GM20000 (cell line): Measurements from ENCODE around the gene IQGAP2.
A peak's percentile ranks its signal among the peaks of the same experiment; 100 is the strongest.

Experiments used
- DNase-seq: peaks from one replicate; pipeline ENCODE4 v3.0.0; 2012; ENCODE audit warnings: low spot score
- CTCF ChIP-seq: IDR thresholded peaks from 2 replicates; pipeline ENCODE4 v1.5.1; 2012; ENCODE audit warnings: mild to moderate bottlenecking, control low read depth; ENCODE audit errors: extremely low read depth, missing control alignments

Gene IQGAP2

GRCh38 chr5:76608833-76609232, 205.7 kb downstream of the IQGAP2 start:
- no peak for TF ChIP-seq CTCF
- DNase-seq, result peak; percentile 32

GRCh38 chr5:76610196-76610595, 207.1 kb downstream of the IQGAP2 start:
- TF ChIP-seq CTCF, result no peak
- DNase-seq, result no peak

GRCh38 chr5:76612942-76613341, 209.9 kb downstream of the IQGAP2 start:
- DNase-seq, result no peak
- no peak for TF ChIP-seq CTCF

GRCh38 chr5:76615759-76616158, 212.7 kb downstream of the IQGAP2 start:
- no peak for DNase-seq
- no peak for TF ChIP-seq CTCF

GRCh38 chr5:76616206-76616605, 213.1 kb downstream of the IQGAP2 start:
- no peak for TF ChIP-seq CTCF
- no peak for DNase-seq

GRCh38 chr5:76617229-76617628, 214.1 kb downstream of the IQGAP2 start:
- DNase-seq, result no peak
- no peak for TF ChIP-seq CTCF

GRCh38 chr5:76617675-76618074, 214.6 kb downstream of the IQGAP2 start:
- no peak for DNase-seq
- TF ChIP-seq CTCF, result no peak
